HG03159 (cell line): ENCODE results near the gene GAD1.

Experiments
- ATAC-seq: cut with Tn5 transposase; IDR thresholded peaks from one replicate; pipeline ENCODE4 v1.9.1; 2021; ENCODE audit warnings: mild to moderate bottlenecking, moderate library complexity; ENCODE audit not compliant: unreplicated experiment

The GAD1 gene

DNA sequence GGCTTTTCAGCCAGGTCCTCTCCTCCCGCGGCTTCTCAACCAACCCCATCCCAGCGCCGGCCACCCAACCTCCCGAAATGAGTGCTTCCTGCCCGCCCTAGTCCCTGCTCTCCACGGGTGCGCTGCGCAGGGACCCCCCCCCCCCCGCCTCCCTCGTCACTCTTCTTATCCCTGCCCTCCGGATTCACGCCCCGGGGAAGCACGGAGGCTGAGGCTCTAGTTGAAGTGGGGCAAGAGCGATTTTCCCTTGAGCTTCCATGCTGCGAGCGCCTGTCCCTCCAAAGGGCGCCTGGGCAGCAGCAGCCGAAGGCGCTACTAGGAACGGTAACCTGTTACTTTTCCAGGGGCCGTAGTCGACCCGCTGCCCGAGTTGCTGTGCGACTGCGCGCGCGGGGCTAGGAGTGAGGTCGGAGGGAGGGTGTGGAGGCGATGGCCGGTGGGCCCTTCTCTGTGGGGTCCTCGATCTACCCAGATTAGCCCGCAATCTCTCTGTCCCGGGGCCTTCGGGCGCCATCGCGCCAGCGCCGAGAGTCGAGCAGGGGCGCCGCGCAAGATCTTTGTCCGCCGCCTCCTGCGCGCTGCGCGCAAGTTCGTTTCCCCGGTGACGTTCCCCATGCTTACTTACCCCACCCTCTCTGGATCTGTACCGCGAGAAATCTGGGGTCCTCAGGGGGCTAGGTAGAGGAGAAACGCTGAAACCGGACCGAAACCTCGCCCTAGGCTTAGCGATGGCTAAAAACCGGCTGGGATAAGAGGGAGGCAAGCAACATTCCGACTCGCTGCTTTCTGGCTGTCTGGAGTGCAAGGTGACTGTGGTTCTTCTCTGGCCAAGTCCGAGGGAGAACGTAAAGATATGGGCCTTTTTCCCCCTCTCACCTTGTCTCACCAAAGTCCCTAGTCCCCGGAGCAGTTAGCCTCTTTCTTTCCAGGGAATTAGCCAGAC, 677 bp downstream of the GAD1 start:
- no peak for ATAC-seq

GRCh38 chr2:170818036-170818751, 1.5 kb downstream of the GAD1 start:
- ATAC-seq, result no peak

DNA sequence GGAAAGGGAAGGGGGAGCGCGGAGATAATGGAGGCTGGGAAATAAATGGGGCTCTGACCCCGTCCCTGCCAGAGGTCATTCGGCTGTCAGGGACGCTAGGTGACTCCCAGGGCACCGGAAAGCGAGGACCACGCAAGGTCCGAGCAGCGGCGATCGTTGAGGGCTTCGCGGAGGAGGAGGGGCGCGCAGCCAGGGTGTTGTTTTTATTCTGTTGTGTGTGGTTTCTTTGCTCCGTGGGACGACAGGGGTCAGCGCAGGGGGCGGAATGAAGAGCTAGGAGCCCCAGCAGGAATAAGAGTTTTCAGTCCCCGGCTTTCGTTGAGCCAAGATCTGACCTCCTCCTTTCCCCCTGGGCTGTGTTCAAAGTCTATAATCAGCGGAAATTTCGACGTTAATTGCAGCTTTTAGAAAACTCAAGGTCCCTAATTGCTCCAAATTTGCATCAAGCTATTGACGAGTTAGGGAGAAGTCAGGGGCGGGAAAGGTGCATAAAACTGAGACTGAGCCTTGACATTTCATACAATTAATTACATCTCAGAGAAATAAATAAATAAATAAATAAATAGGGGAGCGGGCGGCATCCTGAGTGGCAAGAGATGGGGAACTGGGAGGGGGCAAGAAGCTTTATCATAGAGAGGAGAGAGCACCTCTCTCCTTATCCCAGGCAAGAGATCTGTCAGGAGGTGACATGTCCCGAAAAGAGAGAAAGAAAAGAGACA, 2.2 kb downstream of the GAD1 start:
- no peak for ATAC-seq

- no peak for ATAC-seq
Observed at GRCh38 chr2:170819680-170820664, 3.3 kb downstream of the GAD1 start.

GRCh38 chr2:170820757-170821530, 4.3 kb downstream of the GAD1 start:
- ATAC-seq, result no peak

- ATAC-seq, result no peak
Observed at GRCh38 chr2:170821531-170822289, 5.0 kb downstream of the GAD1 start.

GRCh38 chr2:170822290-170823087, 5.8 kb downstream of the GAD1 start:
- no peak for ATAC-seq

- no peak for ATAC-seq
Observed at GRCh38 chr2:170823088-170823897, 6.6 kb downstream of the GAD1 start.

DNA sequence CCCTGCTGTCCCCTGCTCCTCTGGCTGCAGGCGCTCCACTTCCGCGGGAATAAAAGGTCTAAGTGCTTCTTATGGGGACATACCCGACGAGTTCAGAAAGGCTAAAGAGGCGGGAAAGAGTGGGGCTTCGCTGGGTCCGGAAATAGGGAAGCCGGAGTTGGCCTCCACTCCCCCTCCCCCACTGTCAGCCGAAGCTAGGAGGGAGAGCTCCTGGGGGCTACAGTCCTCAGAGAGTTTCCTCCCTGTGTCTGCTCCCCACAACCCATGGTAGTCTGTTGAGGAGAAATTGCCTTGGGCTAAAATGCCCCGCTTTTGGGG, 7.2 kb downstream of the GAD1 start:
- no peak for ATAC-seq

DNA sequence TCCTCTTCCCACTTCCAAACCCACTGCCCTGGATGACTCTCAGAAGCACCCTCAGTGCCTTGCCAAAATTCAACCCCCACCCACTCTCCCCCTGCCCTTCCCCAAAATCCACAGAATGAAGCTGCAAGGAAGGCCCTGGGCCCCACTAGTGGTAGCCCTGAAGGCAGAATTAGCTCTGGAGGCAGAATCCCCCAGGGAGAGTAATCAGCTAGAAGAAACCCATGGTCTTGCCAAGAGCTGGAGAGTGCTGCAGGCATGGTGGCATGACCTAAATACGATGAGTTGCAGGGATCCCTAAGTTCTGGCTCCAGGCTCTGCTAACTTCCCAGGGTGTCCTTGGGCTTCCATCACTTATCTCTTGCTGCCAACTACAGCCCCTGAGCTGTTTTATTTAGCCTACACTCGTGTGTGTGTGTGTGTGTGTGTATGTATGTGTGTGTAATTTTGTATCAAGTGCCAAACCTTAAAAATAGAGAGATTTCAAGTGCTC, 7.9 kb downstream of the GAD1 start:
- no peak for ATAC-seq

DNA sequence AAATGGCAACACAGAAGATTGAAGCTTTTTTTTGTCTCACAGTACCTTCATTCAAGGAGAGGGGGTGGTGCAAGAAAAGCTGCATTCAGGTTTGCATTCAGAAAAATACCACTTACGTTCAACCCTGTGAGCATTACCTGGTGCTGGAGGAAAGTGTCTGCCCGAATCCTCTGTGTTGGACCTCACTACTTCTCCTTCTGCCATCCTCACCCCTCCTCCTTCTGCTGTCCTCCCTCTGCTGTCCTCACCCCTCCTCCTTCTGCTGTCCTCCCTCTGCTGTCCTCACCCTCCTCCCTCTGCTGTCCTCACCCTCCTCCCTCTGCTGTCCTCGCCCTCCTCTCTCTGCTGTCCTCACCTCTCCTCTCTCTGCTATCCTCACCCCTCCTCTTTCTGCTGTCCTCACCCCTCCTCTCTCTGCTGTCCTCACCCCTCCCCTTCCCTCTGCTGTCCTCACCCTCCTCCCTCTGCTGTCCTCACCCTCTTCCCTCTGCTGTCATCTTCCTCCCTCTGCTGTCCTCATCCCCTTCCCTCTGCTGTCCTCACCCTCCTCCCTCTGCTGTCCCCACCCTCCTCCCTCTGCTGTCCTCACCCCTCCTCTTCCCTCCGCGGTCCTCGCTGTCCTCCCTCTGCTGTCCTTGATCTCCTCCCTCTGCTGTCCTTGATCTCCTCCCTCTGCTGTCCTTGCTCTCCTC, 11.3 kb downstream of the GAD1 start:
- ATAC-seq, result no peak

DNA sequence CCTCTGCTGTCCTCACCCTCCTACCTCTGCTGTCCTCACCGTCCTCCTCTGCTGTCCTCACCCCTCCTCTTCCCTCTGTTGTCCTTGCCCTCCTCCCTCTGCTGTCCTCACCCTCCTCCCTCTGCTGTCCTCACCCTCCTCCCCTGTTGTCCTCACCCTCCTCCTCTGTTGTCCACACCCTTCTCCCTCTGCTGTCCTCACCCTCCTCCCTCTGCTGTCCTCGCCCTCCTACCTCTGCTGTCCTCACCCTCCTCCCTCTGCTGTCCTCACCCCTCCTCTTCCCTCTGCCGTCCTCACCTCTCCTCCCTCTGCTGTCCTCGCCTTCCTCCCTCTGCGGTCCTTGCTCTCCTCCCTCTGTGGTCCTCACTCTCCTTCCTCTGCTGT, 11.8 kb downstream of the GAD1 start:
- no peak for ATAC-seq

GRCh38 chr2:170829036-170829435, 12.3 kb downstream of the GAD1 start:
- no peak for ATAC-seq

GRCh38 chr2:170830166-170830565, 13.5 kb downstream of the GAD1 start:
- ATAC-seq, result no peak

DNA sequence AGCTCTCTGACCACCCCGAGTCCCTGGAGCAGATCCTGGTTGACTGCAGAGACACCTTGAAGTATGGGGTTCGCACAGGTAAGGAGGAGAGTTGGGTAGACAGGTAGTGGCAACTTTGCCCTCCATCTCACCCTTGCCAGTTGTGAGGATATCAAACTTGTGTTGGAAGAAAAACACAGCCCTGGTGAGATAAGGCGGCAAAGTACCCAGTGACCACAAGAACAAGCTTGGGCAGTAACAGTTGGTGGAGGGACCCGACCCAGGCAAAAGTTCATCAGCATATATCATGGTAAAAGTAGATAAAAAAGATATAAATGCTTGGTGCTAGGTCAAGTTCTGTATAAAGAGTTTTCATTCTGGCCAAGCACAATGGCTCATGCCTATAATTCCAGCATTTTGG, 14.4 kb downstream of the GAD1 start:
- ATAC-seq, result no peak

DNA sequence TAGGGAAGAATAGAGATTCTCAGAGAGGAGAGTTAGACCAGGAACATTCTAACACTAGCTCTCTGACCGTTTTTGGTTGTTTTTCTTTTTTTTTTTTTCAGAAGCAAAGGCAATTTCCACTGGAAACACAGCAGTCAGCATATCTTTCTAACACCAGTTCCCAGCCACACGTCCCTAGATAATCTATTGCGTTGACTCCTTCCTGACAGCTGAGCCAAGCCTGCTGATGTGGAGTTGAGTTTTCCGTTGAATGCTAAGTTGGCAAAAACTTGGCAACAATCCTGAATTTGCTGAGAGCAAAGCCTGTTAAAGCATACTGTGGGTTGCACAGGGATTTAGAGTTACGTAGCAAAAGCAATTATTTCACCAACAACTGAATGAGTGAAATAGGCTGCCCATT, 19.3 kb downstream of the GAD1 start:
- ATAC-seq, result no peak
